ENCODE measurements around the gene ATP13A4. TPM values are rescaled to one million over a fixed set of nuclear protein-coding genes. Genes with fewer than 3 reads are reported as not detected.

Gene ATP13A4
- total RNA-seq, 2 donors from 2014 or later = 0.57 to 1.3 TPM

DNA sequence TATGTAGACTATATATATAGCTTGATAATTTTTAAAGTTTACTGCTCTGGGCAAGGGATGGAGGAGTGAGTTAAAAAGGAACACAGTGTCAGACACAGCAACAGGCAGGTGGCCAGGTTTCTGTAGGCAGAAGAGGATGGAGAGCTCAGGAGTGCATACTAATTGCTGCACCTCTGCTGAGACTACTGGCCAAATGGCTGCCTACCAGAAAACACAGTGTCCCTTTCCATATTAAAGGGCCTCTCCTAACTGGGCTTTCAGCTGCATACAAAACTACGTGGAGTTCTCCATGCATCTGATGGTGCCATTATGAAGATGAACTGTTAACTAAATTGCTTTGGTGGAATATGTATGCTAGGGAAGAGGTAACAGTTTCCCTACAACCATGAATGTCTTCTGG lies 1.8 kb downstream of the ATP13A4 start:
- H3K36me3 Mint-ChIP-seq (ENCODE audit: low read depth) = no peaks in the 10 kb centered on the region
- no peaks in the 10 kb centered on the region for H3K9me3 ChIP-seq (ENCODE audit: control insufficient read depth, low read length)
- 91% methylated on average over 1 of the region's 1 CpG; no CpG with 5 or more reads in 1 of the 2 experiments for WGBS, 2 experiments (ENCODE audit: insufficient coverage in 1 of 2, insufficient read length in 1 of 2)
- H3K4me1 ChIP-seq (ENCODE audit: control insufficient read depth, insufficient read depth, low read length) = peaks cover 6% of the 10 kb centered on the region
- no peak overlapping the region for H3K27ac Mint-ChIP-seq
- no peaks in the 10 kb centered on the region for H3K36me3 ChIP-seq (ENCODE audit: control insufficient read depth, insufficient read depth, low read length)
- no peak for DNase-seq
- H3K27ac ChIP-seq (ENCODE audit: low read depth, low read length) = no peak overlapping the region
- H3K27me3 Mint-ChIP-seq (ENCODE audit: insufficient read depth) = no peaks in the 10 kb centered on the region
- no peaks in the 10 kb centered on the region for H3K27me3 ChIP-seq (ENCODE audit: control insufficient read depth, insufficient read depth, low read length, poor library complexity, severe bottlenecking)
- no peak overlapping the region for H3K4me3 Mint-ChIP-seq
- peaks cover 16% of the 10 kb centered on the region for H3K4me1 Mint-ChIP-seq
- H3K4me3 ChIP-seq (ENCODE audit: low read length) = no peak overlapping the region
- no peak overlapping the region for H3K9ac ChIP-seq (ENCODE audit: extremely low read depth, low read length, poor library complexity, severe bottlenecking)
- no peaks in the 10 kb centered on the region for H3K9me3 Mint-ChIP-seq
- TF ChIP-seq, protein P1, sequence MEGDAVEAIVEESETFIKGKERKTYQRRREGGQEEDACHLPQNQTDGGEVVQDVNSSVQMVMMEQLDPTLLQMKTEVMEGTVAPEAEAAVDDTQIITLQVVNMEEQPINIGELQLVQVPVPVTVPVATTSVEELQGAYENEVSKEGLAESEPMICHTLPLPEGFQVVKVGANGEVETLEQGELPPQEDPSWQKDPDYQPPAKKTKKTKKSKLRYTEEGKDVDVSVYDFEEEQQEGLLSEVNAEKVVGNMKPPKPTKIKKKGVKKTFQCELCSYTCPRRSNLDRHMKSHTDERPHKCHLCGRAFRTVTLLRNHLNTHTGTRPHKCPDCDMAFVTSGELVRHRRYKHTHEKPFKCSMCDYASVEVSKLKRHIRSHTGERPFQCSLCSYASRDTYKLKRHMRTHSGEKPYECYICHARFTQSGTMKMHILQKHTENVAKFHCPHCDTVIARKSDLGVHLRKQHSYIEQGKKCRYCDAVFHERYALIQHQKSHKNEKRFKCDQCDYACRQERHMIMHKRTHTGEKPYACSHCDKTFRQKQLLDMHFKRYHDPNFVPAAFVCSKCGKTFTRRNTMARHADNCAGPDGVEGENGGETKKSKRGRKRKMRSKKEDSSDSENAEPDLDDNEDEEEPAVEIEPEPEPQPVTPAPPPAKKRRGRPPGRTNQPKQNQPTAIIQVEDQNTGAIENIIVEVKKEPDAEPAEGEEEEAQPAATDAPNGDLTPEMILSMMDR (conservative IDR thresholded peaks at IDR 0.05) = no peak

DNA sequence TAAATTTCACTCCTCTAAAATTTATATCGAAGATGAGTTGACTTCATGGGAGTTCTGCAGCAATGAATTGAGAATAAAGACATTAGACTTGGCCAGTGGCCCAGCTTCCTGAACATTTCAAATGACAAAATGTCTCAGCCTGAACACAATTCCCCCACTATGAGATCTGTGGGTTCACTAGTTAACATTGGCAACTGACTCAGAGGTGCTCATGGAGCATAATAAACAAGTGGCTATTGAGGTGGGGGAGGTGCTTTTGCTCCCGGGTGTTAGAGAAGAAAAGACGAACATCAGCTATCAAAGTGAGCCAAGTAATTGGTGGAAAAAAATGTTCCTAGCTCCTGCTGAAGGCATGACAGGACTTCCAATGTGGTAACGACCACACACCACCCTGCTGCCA lies 6.3 kb downstream of the ATP13A4 start:
- TF ChIP-seq, protein P1 (conservative IDR thresholded peaks at IDR 0.05) = no peak
- no peak overlapping the region for H3K27ac ChIP-seq (ENCODE audit: low read depth, low read length)
- H3K9me3 ChIP-seq (ENCODE audit: control insufficient read depth, low read length) = no peaks in the 10 kb centered on the region
- no peak for DNase-seq
- H3K9me3 Mint-ChIP-seq = peaks cover 10% of the 10 kb centered on the region
- no peaks in the 10 kb centered on the region for H3K36me3 ChIP-seq (ENCODE audit: control insufficient read depth, insufficient read depth, low read length)
- no peak overlapping the region for H3K27ac Mint-ChIP-seq
- H3K4me1 Mint-ChIP-seq = peaks cover 3% of the 10 kb centered on the region
- H3K36me3 Mint-ChIP-seq (ENCODE audit: low read depth) = peaks cover 3% of the 10 kb centered on the region
- peaks cover 1% of the 10 kb centered on the region for H3K27me3 Mint-ChIP-seq (ENCODE audit: insufficient read depth)
- H3K4me3 ChIP-seq (ENCODE audit: low read length) = no peak overlapping the region
- no peak overlapping the region for H3K9ac ChIP-seq (ENCODE audit: extremely low read depth, low read length, poor library complexity, severe bottlenecking)
- 70 to 85% methylated on average over 4 of the region's 4 CpGs for WGBS, 2 experiments (ENCODE audit: insufficient coverage in 1 of 2, insufficient read length in 1 of 2)
- no peaks in the 10 kb centered on the region for H3K27me3 ChIP-seq (ENCODE audit: control insufficient read depth, insufficient read depth, low read length, poor library complexity, severe bottlenecking)
- no peak overlapping the region for H3K4me3 Mint-ChIP-seq
- H3K4me1 ChIP-seq (ENCODE audit: control insufficient read depth, insufficient read depth, low read length) = peaks cover 3% of the 10 kb centered on the region

DNA sequence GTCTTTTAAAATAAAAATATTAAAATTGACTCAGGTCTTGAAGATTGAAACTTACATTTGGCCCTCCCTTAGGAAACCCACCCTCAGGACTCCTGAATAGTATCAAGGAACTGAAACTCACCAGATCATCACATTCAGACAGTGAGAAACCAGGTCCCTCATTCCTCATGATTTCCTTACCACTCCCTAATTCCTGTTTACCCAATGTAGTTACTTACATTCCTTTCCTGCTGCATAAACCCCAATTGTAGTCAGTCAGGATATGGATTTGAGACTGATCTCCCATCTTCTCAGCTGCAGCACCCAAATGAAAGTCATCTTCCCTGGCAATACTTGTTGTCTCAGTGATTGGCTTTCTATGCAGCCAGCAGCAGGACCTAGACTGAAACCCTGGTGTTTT lies 8.6 kb downstream of the ATP13A4 start:
- Histone ChIP-seq H3K4me1 (ENCODE audit: control insufficient read depth, insufficient read depth, low read length) (peaks cover 3% of the 10 kb centered on the region), H3K27me3 (ENCODE audit: control insufficient read depth, insufficient read depth, low read length, poor library complexity, severe bottlenecking) (no peaks in the 10 kb centered on the region), H3K36me3 (ENCODE audit: control insufficient read depth, insufficient read depth, low read length) (no peaks in the 10 kb centered on the region), H3K4me3 (ENCODE audit: low read length) (no peak overlapping the region), H3K27ac (ENCODE audit: low read depth, low read length) (no peak overlapping the region), H3K9me3 (ENCODE audit: control insufficient read depth, low read length) (no peaks in the 10 kb centered on the region), H3K9ac (ENCODE audit: extremely low read depth, low read length, poor library complexity, severe bottlenecking) (no peak overlapping the region)
- peaks cover 3% of the 10 kb centered on the region for H3K36me3 Mint-ChIP-seq (ENCODE audit: low read depth)
- DNase-seq = no peak
- peaks cover 1% of the 10 kb centered on the region for H3K27me3 Mint-ChIP-seq (ENCODE audit: insufficient read depth)
- H3K9me3 Mint-ChIP-seq = peaks cover 10% of the 10 kb centered on the region
- TF ChIP-seq, protein P1 (conservative IDR thresholded peaks at IDR 0.05) = no peak
- no peak overlapping the region for H3K4me3 Mint-ChIP-seq
- no peaks in the 10 kb centered on the region for H3K4me1 Mint-ChIP-seq
- no peak overlapping the region for H3K27ac Mint-ChIP-seq

Data from endodermal cell (in vitro differentiated cells).